GM18861 (cell line): ENCODE measurements around the gene IL36B.

Source experiments
- ATAC-seq: cut with Tn5 transposase; IDR thresholded peaks from one replicate; pipeline ENCODE4 v1.9.1; 2021; ENCODE audit not compliant: unreplicated experiment

IL36B gene

GRCh38 chr2:113076954-113077669 is 24.4 kb upstream of the IL36B start:
- ATAC-seq, result no peak

DNA sequence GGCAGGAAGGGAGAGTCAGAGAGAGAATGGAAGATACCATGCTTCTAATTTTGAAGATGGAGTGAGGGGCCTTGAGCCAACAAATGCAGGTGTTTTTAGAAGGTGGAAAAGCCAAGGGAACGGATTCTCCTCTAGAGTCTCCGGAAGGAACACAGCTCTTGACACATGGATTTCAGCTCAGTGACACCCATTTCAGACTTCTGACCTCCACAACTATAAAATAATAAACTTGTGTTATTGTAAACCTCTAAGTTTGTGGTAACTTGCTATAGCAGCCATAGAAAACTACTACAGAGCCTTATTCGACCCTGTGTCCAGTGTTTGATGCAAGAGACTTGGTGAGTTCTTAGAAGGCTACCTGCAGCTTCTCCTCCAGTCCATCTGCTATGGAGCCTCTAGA is 22.9 kb upstream of the IL36B start:
- no peak for ATAC-seq

DNA sequence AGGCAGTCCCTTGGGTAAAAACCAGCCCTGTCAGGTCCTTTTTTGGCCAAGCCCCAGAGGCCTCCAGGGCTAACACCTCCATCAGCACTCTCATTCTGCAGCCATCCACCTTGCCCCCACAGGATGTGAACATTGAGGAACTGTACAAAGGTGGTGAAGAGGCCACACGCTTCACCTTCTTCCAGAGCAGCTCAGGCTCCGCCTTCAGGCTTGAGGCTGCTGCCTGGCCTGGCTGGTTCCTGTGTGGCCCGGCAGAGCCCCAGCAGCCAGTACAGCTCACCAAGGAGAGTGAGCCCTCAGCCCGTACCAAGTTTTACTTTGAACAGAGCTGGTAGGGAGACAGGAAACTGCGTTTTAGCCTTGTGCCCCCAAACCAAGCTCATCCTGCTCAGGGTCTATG is 22.4 kb upstream of the IL36B start:
- ATAC-seq, result no peak

- no peak for ATAC-seq
Observed at GRCh38 chr2:113073325-113073834, 20.7 kb upstream of the IL36B start.

DNA sequence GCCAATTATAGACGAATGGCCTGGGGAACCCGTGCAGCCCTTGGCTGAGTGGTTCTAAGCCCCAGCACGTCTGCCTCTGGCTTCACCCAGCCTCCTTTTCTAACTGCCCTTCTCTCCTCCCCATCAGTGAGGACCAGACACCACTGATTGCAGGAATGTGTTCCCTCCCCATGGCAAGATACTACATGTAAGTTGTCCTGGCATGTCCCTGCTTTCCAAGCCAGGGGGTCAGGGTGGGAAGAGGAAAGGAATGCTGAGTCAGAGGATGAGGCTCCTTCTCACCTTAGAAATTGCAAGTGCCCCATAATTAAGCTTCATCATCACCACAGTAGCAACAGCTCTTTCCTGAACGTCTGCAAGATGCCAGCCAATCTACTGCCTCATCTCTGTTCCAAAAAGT is 19.9 kb upstream of the IL36B start:
- ATAC-seq, result no peak

DNA sequence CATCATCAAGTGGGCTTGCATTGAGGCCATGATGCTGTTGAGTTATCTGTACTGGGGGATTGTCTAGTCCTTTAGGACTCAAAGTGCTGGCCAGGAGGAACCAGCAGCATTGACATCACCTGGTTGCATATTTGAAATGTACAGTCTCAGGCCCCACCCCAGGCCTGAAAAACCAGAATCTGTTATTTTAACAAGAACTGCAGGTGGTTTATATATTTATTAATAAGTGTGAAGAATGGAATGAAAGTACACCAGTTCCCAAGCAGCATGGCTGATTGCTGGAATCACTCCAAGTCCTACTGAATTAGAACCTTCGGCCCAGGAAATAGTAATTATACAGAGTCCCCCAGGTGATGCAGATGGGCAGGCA is 17.9 kb upstream of the IL36B start:
- no peak for ATAC-seq

GRCh38 chr2:113069676-113070605 is 17.3 kb upstream of the IL36B start:
- no peak for ATAC-seq

DNA sequence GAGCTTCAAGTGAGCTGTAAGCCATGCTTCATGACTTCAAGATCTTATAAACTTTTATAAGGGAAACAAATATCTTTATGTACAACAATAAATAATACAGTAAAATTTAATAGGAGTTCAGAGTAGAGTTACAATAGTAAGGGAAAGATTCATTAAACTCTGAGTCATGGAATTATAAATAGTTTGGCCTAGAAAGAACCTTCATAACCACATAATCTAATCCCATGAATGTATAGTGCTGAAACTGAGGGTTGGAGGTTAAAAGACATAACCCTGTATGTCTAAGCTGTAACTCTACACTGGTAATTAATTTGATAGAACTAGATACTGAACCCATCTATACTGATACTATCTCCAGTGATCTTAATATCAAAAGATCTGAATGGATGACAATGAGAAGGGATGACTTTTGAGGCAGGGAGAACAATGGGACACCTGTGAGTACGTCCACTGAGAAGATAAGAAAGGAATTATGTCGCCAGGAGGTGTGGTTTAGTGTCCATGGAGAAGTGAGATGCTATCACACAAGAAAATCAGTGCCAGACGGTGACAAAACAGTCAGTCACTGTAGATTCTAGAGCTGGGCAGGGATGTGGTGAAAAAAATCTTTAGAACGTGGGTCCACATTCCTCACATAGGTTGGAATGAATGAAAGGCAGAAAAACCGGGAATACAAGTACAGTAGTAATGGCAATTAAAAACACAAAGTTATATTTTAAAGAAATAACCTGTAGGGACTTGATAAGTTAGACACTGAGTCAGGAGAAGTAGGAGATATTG is 16.2 kb upstream of the IL36B start:
- no peak for ATAC-seq

DNA sequence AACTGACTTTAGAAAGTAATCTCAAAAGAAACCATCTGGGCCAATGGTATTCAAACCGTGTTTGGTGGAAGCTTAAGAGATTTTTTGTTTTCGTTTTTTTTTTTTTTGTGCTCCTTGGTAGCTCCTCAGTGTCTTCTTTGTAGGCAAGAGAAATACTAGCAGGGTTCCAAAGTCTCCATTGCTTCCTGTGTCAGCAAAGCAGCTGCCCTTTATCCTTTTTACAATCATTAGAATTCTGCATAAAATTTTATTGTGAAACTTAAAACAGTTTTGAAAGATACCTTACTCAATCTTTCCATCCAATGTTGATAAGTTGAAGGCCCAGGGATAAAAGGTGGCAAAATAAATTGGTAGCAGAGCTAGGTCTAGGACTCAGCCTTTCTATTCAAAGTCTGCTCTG is 15.6 kb upstream of the IL36B start:
- no peak for ATAC-seq

DNA sequence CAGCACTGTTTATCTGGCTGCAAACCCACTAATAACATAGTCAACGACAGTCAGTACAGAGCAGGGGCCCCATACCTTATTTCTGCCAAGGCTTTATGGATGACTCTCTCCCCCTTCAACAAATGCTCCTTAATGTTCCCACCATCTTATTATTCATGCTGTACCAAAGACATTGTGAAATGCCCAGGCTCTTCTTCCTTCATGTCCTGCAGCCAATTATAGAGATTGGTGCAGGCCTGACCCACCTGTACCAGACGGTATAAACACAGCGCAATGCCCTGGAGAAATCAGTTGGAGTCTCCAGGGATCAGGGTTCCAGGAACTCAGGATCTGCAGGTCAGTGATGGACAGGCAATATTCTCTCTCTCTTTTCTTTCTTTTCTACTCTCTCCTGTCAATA is 15.0 kb upstream of the IL36B start, which contains the start of gene IL1F10:
TSS of gene IL1F10 (plus strand) at position 290 of the 400 bp plus-strand sequence. CDS start 4,769 bp downstream, outside the sequence.
- ATAC-seq, result no peak

DNA sequence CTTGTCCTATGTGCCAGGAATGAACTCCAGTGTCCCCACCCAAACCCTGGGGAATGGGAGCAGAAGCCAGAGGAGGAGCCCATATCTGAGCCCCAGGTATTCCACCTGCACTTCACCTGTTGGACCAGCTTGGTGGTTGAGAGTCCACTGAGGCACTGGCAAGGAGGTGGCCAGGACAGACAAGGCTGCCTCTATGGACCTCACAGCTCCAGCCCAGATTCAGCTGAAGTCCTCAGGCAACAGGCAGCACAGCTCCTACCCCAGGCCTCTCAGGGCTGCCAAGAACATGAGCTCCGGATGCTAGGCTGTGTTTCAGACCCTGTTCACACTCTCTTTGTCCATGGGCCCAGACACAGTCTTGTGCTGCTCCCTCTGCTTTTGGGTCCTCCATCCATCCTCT is 12.2 kb upstream of the IL36B start:
- ATAC-seq, result no peak

DNA sequence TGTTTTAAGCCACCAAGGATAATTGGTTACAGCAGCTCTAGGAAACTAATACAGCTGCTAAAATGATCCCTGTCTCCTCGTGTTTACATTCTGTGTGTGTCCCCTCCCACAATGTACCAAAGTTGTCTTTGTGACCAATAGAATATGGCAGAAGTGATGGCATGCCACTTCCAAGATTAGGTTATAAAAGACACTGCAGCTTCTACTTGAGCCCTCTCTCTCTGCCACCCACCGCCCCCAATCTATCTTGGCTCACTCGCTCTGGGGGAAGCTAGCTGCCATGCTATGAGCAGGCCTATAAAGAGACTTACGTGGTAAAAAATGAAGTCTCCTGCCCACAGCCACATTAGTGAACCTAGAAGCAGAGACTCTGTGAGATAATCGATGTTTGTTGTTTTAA is 11.6 kb upstream of the IL36B start:
- ATAC-seq, result no peak

- no peak for ATAC-seq
Observed at GRCh38 chr2:113061896-113062770, 9.5 kb upstream of the IL36B start.

DNA sequence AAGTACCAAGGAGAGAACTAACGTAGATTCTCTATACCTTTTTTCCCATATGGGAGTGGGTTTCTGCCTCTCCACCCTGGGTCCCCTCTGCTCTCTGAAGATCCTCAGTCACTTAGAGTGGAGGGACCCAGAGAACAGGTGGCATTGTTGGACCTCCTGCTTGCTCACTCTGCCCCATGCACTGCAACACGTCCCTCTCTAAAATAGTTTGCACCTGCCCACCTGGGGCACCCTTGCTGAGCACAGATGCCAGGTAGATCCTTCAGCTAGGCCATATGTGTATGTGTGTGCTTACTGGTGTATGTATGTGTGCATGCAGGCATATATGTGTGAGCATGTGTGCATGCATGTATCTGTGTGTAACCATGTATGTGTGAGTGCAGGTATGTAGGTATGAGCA is 8.6 kb upstream of the IL36B start:
- ATAC-seq, result no peak

- ATAC-seq, result no peak
Observed at GRCh38 chr2:113060796-113061195, 8.1 kb upstream of the IL36B start.

DNA sequence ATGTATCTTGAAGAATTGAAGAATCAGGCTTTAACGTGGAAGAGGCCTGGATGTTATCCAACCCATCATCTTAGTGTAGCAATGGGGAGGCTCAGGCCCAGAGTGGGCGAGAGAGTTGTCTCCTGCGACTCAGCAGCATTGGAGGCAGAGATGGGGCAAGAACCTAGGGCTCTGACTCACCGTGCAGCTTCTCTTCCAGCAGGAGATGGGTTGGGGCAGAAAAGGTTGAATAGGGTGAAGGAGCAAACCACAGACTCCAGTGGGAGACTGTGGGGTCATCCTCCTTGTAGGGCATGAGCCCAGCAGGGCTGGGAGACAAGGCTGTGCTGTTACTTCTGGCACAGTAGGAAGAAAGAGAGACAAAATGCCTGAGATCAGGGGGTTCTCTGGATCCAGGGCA is 7.7 kb upstream of the IL36B start:
- ATAC-seq, result no peak

GRCh38 chr2:113058998-113059960 is 6.6 kb upstream of the IL36B start, which contains the start of gene IL36RN:
TSS of gene IL36RN (plus strand) at chr2:113059198. CDS start at chr2:113059439, 241 bp downstream.
- ATAC-seq, result no peak

DNA sequence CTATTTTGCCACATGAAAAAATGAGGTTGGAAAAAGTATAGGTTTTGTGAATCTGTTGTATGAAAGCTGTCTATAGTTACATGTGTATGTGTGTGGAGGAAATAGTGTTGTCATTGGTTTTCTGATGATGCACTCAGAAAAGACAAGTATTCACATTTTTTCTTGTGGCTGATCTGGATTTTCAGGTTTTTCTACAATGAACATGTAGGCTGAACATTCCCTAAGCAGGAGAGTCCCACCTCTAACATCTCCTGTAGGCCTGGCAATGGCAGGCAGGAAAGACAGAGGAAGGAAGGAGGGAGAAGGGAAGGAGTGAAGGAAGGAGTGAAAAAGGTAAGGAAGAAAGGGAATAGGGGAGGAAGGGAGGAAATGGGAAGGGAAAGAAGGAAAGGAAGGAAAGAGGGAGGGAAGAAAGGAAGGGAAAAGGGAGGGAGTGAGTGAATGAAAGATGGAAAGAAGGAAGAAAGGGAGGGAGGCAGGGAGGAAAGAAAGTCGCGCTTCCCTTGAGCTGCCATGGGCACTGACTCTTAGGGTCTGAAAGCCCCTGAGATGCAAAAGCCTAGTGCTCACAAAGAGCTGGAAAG is 5.8 kb upstream of the IL36B start:
- ATAC-seq, result no peak

- ATAC-seq, result no peak
Observed at GRCh38 chr2:113057117-113057516, 4.5 kb upstream of the IL36B start.
